Keratinocyte (primary cell): Measurements from ENCODE around the gene TMPRSS13.

ENCODE experiments used
- EZH2 ChIP-seq: IDR thresholded peaks from one replicate; pipeline ENCODE4 v1.6.1; 2012; ENCODE audit warnings: inconsistent platforms, mild to moderate bottlenecking, low read length, moderate library complexity
- TF ChIP-seq, protein P1 (sequence below), 3 experiments: IDR thresholded peaks in 1 of 3; conservative IDR thresholded peaks in 1 of 3; optimal IDR thresholded peaks in 1 of 3; 2 replicates in 2 of 3; 3 replicates in 1 of 3; pipeline versions ENCODE3 to v1.5.1; 2011; ENCODE audit warnings: low read length in 3 of 3, mild to moderate bottlenecking in 3 of 3, moderate library complexity in 2 of 3, control low read depth in 1 of 3, inconsistent platforms in 1 of 3; ENCODE audit not compliant: insufficient read depth in 2 of 3; ENCODE audit errors: extremely low read depth in 1 of 3

- TF ChIP-seq, protein P1, sequence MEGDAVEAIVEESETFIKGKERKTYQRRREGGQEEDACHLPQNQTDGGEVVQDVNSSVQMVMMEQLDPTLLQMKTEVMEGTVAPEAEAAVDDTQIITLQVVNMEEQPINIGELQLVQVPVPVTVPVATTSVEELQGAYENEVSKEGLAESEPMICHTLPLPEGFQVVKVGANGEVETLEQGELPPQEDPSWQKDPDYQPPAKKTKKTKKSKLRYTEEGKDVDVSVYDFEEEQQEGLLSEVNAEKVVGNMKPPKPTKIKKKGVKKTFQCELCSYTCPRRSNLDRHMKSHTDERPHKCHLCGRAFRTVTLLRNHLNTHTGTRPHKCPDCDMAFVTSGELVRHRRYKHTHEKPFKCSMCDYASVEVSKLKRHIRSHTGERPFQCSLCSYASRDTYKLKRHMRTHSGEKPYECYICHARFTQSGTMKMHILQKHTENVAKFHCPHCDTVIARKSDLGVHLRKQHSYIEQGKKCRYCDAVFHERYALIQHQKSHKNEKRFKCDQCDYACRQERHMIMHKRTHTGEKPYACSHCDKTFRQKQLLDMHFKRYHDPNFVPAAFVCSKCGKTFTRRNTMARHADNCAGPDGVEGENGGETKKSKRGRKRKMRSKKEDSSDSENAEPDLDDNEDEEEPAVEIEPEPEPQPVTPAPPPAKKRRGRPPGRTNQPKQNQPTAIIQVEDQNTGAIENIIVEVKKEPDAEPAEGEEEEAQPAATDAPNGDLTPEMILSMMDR (optimal IDR thresholded peaks at IDR 0.05 in 1 of 3, IDR thresholded peaks at IDR 0.05 in 1 of 3, conservative IDR thresholded peaks at IDR 0.05 in 1 of 3; ENCODE audit: extremely low read depth in 1 of 3, insufficient read depth in 2 of 3, low read length in 3 of 3), result no peak
- TF ChIP-seq EZH2, result no peak
These were observed 4.5 kb downstream of the TMPRSS13 start for GRCh38 chr11:117924631-117925170.
